ENCODE results near the gene LRRK2.

The LRRK2 gene

GRCh38 chr12:40224439-40225291, at the start of gene LRRK2:
LRRK2 (plus strand) TSS chr12:40224997; CDS start chr12:40225132, 135 bp downstream.
- DNase-seq (ENCODE audit: insufficient read length, low spot score) (no peak), FAIRE-seq (peak; percentile 92)

GRCh38 chr12:40175045-40175444, 49.8 kb upstream of the LRRK2 start:
- FAIRE-seq (peak; percentile 75), DNase-seq (ENCODE audit: insufficient read length, low spot score) (no peak)

DNA sequence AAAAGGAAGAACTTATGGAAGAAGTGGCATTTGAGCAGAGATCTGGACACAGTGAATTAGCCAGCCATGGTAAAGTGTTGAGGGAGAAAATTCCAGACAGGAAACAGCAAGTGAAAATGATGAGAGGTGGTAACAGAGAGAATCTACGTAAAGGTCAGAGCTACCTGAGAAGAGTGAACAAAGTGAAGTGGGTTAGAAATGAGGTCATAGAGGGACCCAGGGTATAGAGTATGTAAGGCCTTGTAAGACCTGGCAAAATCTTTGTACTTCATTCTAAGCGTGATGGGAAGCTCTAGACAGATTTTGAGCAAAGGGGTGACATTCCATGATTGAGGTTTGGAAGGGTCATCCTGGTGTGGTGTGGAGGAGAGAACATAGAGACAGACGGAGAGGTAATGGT, 49.3 kb upstream of the LRRK2 start:
- no peak for FAIRE-seq

DNA sequence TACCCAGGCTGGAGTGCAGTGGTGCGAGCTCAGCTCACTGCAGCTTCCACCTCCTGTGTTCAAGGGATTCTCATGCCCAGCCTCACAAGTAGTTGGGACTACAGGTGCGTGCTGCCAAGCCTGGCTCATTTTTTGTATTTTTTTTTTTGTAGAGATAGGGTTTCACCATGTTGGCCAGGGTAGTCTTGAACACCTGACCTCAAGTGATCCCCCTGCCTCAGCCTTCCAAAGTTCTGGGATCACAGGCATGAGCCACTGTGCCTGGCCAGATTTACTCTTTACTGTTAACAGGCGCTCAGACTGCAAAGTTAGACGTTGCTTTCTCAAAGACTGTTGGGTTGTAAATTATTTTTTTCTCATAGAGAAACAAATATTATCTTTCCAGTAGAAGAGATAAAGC, 46.1 kb upstream of the LRRK2 start:
- FAIRE-seq (no peak), DNase-seq (ENCODE audit: insufficient read length, low spot score) (no peak)

More for the DNA sequence above, 49.3 kb upstream of the LRRK2 start:
- no peak for DNase-seq (ENCODE audit: insufficient read length, low spot score)

DNA sequence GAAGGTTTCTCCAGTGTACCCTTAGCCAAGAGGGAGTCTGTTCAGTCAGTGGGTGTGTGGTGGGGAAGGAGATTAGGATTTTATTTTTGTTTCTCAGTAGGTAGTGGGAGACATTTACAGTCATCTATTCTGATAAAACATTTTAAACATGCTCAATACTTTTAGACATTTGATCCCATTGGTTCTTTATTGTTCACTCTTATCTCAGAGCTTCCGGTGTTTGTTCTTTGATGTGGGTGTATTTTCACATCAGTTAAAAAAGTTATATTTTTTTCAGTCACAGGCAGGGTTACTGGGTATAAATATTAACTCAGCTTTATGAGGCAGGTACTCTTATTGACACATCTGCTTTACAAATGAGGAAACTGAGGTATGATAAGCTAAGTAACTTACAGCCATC, 43.3 kb upstream of the LRRK2 start:
- FAIRE-seq (no peak), DNase-seq (ENCODE audit: insufficient read length, low spot score) (no peak)

- DNase-seq (ENCODE audit: insufficient read length, low spot score) (no peak), FAIRE-seq (peak; percentile 18)
Observed at GRCh38 chr12:40183715-40184114, 41.1 kb upstream of the LRRK2 start.

DNA sequence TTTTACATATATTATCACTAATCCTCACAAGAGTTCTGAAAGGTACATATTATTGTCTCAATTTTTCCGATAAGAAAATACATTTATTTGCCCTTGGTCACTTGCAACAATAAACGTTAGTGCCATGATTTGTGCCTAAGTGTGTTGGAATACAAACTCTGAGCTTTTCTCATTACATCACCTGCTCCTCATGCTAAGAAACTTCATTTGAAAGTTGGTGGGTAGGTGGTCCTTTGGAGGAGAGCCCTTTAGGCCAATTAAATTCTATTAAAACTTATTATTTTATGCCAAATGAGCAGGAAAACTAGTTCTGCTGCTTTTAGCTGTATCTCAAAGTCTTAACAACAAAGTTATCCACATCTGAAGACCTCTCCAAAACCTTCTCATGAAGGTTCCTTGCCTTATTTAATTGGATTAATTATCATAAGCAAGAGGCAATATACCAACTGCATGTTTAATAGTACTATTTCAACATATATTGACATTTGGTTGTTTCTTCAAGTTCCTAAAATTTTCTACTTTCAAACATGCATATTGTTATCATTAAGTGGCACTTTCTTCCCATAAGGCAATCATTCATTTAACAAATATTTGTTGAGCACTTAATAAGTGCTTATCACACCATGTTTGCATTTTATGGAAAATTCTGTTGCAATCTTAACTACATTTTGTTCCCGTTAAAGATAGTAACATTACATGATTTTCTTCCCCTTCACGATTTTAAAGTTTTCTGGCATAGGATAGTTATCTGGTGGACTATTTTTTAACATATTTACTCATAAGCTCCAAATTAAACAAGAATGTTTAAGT, 40.1 kb upstream of the LRRK2 start:
- peak; percentile 37 for FAIRE-seq

DNA sequence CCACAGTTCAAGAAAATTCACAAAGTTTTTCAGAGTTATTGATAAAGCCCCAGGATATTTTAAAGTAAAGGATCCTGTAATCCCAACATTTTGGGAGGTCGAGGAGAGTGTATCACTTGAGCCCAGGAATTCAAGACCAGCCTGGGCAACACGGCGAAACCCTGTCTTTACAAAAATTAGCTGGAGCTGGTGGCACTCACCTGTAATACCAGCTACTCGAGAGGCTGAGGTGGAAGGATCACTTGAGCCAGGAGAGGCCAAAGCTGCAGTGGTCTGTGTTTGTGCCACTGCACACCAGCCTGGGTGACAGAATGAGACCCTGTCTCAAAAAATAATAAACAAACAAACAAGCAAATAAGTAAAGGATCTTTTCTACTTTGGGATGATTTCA, 39.5 kb upstream of the LRRK2 start:
- no peak for DNase-seq (ENCODE audit: insufficient read length, low spot score)
- no peak for FAIRE-seq

More for the DNA sequence above, 40.1 kb upstream of the LRRK2 start:
- no peak for DNase-seq (ENCODE audit: insufficient read length, low spot score)

- DNase-seq (ENCODE audit: insufficient read length, low spot score) (no peak), FAIRE-seq (no peak)
Observed at GRCh38 chr12:40188558-40189320, 36.1 kb upstream of the LRRK2 start.

GRCh38 chr12:40192704-40193255, 32.0 kb upstream of the LRRK2 start:
- peak; percentile 99 for FAIRE-seq
- peak; percentile 15 for DNase-seq (ENCODE audit: insufficient read length, low spot score)

DNA sequence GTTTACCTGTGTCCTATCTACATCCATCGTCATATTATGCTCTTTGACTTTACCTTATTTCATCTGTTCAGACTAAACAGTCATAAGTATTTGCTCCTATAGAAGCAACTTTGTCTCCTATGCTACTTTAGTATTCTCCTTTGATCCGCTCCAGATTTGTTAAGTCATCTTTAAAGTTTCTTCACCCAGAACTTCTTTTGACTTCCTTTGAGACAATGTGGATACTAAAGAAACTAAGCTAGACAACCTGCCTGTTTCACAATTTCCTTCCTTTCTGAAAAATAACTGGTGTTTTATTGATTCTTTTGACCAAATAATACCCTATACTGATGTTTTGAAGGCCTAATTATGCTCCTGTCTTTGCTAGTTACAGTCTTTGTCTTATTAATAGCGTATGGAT, 30.0 kb upstream of the LRRK2 start:
- FAIRE-seq: no peak

DNA sequence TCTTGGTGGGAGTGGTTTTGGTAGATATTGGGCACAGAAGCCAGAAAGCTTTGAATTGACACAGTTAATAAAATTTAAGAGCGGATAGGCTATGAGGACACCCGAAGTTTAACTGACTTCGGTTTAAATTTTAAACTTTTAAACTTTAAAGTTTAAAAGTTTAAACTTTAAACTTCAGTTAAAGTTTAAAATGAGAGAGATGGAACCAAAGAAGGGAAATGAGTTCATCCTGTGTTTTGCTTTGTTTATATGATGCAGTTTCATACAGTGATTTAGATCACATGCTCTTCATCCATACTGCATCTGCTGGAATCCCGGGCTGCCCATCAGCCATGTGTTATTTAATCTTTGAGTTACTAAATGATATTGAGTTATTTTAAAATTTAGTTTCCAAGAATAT, 27.2 kb upstream of the LRRK2 start:
- FAIRE-seq (peak; percentile 4), DNase-seq (ENCODE audit: insufficient read length, low spot score) (no peak)

More for the DNA sequence above, 30.0 kb upstream of the LRRK2 start:
- DNase-seq (ENCODE audit: insufficient read length, low spot score): no peak

DNA sequence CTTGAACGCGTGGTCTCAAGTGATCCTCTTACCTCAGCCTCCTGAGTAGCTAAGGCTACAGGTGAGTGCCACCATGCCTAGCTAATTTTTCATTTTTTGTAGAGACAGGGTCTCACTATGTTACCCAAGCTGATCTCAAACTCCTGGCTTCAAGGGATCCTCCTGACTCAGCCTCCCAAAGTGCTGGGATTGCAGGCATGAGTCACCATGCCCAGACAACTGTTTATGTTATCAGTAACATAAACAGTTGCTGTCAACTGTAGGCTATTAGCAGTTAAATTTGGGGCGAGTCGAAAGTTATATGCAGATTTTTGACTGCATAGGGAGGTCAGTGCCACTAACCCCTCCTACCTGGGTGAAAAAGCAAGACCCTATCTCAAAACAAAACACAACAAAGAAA, 26.2 kb upstream of the LRRK2 start:
- FAIRE-seq: no peak

GRCh38 chr12:40202095-40203059, 22.4 kb upstream of the LRRK2 start:
- FAIRE-seq (peak; percentile 78), DNase-seq (ENCODE audit: insufficient read length, low spot score) (no peak)

More for the DNA sequence above, 26.2 kb upstream of the LRRK2 start:
- no peak for DNase-seq (ENCODE audit: insufficient read length, low spot score)

GRCh38 chr12:40203060-40203430, 21.8 kb upstream of the LRRK2 start:
- peak; percentile 88 for FAIRE-seq
- DNase-seq (ENCODE audit: insufficient read length, low spot score): no peak

- FAIRE-seq (no peak), DNase-seq (ENCODE audit: insufficient read length, low spot score) (no peak)
Observed at GRCh38 chr12:40204337-40204736, 20.5 kb upstream of the LRRK2 start.

- no peak for FAIRE-seq
- DNase-seq (ENCODE audit: insufficient read length, low spot score): no peak
Observed at GRCh38 chr12:40207551-40207950, 17.2 kb upstream of the LRRK2 start.

- peak; percentile 97 for FAIRE-seq
Observed at GRCh38 chr12:40208707-40209446, 15.9 kb upstream of the LRRK2 start.

DNA sequence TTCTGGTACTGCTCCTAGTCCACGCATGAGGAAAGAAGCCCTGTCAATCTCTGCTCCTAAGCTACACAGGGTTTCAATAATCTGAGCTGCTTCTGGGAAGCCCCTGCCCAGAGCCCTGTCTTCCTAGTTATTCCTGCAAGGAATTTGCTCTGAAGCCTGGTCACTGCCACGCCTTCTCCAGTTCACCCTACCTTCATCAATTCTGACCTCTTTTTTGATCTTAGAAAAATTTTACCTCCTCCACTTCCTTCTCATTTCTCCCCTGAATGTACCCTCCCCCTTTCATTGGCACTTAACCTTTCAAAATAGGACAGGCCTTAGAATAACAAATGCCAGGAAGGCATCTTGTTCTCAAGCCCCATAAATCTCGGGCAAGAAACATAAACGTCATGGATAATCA, 14.9 kb upstream of the LRRK2 start:
- DNase-seq (ENCODE audit: insufficient read length, low spot score): no peak
- peak; percentile 76 for FAIRE-seq

More at GRCh38 chr12:40208707-40209446, 15.9 kb upstream of the LRRK2 start:
- no peak for DNase-seq (ENCODE audit: insufficient read length, low spot score)

Data from GM19239 (cell line).